Activated T-cell treated with anti-CD3 and anti-CD28 coated beads, Interleukin-2, amount 50 U/mL, for 72 hours (primary cell): Measurements from ENCODE around the gene MAP4K1. TPM values are rescaled to one million over a fixed set of nuclear protein-coding genes. Genes with fewer than 3 reads are reported as not detected.

ENCODE experiments used
- ATAC-seq, 2 donors: fragments of 150-1000 bp; cut with Tn5 transposase; replicated peaks in 1 of 2; 2 replicates each; pipeline ENCODE4 v1.10.0; 2021; ENCODE audit warnings: moderate library complexity in 2 of 2, mild to moderate bottlenecking in 1 of 2
- DNase-seq, 2 donors: peaks; one replicate each; pipeline ENCODE4 v3.0.0; 2021 to 2022; ENCODE audit warnings: mixed read lengths in 1 of 2
- H3K27ac Mint-ChIP-seq: one replicate; pipeline ENCODE4 v1.8.0; 2022; ENCODE audit warnings: mild to moderate bottlenecking, moderate library complexity, mixed read lengths
- H3K27me3 Mint-ChIP-seq: one replicate; pipeline ENCODE4 v1.8.0; 2022; ENCODE audit warnings: low read depth, mixed read lengths
- H3K36me3 Mint-ChIP-seq, 2 donors: one replicate each; pipeline ENCODE4 v1.8.0; 2022; ENCODE audit warnings: mixed read lengths in 2 of 2, mild to moderate bottlenecking in 1 of 2; ENCODE audit not compliant: insufficient read depth in 2 of 2
- H3K4me1 Mint-ChIP-seq: one replicate; pipeline ENCODE4 v1.8.0; 2022; ENCODE audit warnings: low read depth, mixed read lengths
- H3K4me3 Mint-ChIP-seq, 2 donors: one replicate each; pipeline ENCODE4 v1.8.0; 2022; ENCODE audit warnings: mild to moderate bottlenecking in 2 of 2, mixed read lengths in 2 of 2, moderate library complexity in 2 of 2
- H3K9me3 Mint-ChIP-seq, 2 donors: one replicate each; pipeline ENCODE4 v1.8.0; 2022; ENCODE audit warnings: mixed read lengths in 2 of 2
- total RNA-seq, 2 donors: library from RNA; stranded (reverse); gene quantifications; one replicate each; pipeline ENCODE4 v1.2.3, GENCODE V29; 2022

MAP4K1 gene
- total RNA-seq, 2 donors from 2014 or later: 261 to 262 TPM

GRCh38 chr19:38658462-38659306, 40.9 kb upstream of the MAP4K1 start:
- peak overlapping the region in 1 of 2 donors; percentile 78 for H3K4me3 Mint-ChIP-seq
- peak overlapping the region; percentile 76 for H3K27ac Mint-ChIP-seq

GRCh38 chr19:38657633-38658222, 40.0 kb upstream of the MAP4K1 start:
- peak; percentile 59 to 69 for ATAC-seq
- peaks cover 3 to 10% of the 10 kb centered on the region in 2 donors for H3K36me3 Mint-ChIP-seq
- H3K9me3 Mint-ChIP-seq: no peaks in the 10 kb centered on the region
- peak overlapping the region; percentile 76 for H3K27ac Mint-ChIP-seq
- H3K27me3 Mint-ChIP-seq: no peaks in the 10 kb centered on the region
- peaks cover 62% of the 10 kb centered on the region for H3K4me1 Mint-ChIP-seq
- H3K4me3 Mint-ChIP-seq: peak overlapping the region; percentile 73 to 78
- peak; percentile 32 to 48 for DNase-seq

More at GRCh38 chr19:38658462-38659306, 40.9 kb upstream of the MAP4K1 start:
- DNase-seq (no peak), ATAC-seq (no peak)
- Mint-ChIP-seq H3K36me3 (peaks cover 3 to 10% of the 10 kb centered on the region in 2 donors), H3K9me3 (no peaks in the 10 kb centered on the region), H3K4me1 (peaks cover 55% of the 10 kb centered on the region), H3K27me3 (no peaks in the 10 kb centered on the region)

GRCh38 chr19:38656171-38656981, 38.6 kb upstream of the MAP4K1 start:
- Mint-ChIP-seq H3K27ac (peak overlapping the region; percentile 76), H3K9me3 (no peaks in the 10 kb centered on the region), H3K4me1 (peaks cover 75% of the 10 kb centered on the region), H3K36me3 (peaks cover 3 to 10% of the 10 kb centered on the region in 2 donors), H3K27me3 (no peaks in the 10 kb centered on the region), H3K4me3 (peak overlapping the region; percentile 73 to 78)
- DNase-seq: peak; percentile 25 to 55
- ATAC-seq: peak; percentile 38 to 58

GRCh38 chr19:38655148-38655824, 37.5 kb upstream of the MAP4K1 start:
- peak; percentile 86 to 87 for ATAC-seq
- H3K27ac Mint-ChIP-seq: peak overlapping the region; percentile 76
- DNase-seq: peak; percentile 59 to 66
- peaks cover 81% of the 10 kb centered on the region for H3K4me1 Mint-ChIP-seq
- no peaks in the 10 kb centered on the region for H3K9me3 Mint-ChIP-seq
- H3K4me3 Mint-ChIP-seq: peak overlapping the region; percentile 73 to 78
- no peaks in the 10 kb centered on the region for H3K27me3 Mint-ChIP-seq
- peaks cover 3 to 10% of the 10 kb centered on the region in 2 donors for H3K36me3 Mint-ChIP-seq

GRCh38 chr19:38654628-38655055, 36.9 kb upstream of the MAP4K1 start:
- DNase-seq: no peak
- no peak for ATAC-seq
- peaks cover 3 to 10% of the 10 kb centered on the region in 2 donors for H3K36me3 Mint-ChIP-seq
- peaks cover 87% of the 10 kb centered on the region for H3K4me1 Mint-ChIP-seq
- peaks cover 1% of the 10 kb centered on the region for H3K27me3 Mint-ChIP-seq
- peak overlapping the region; percentile 76 for H3K27ac Mint-ChIP-seq
- peak overlapping the region; percentile 73 to 78 for H3K4me3 Mint-ChIP-seq
- no peaks in the 10 kb centered on the region for H3K9me3 Mint-ChIP-seq

GRCh38 chr19:38653028-38653571, 35.3 kb upstream of the MAP4K1 start:
- no peak overlapping the region for H3K27ac Mint-ChIP-seq
- ATAC-seq: no peak
- H3K36me3 Mint-ChIP-seq: peaks cover 12 to 18% of the 10 kb centered on the region in 2 donors
- DNase-seq: no peak
- H3K27me3 Mint-ChIP-seq: peaks cover 7% of the 10 kb centered on the region
- no peaks in the 10 kb centered on the region for H3K9me3 Mint-ChIP-seq
- no peak overlapping the region for H3K4me3 Mint-ChIP-seq
- H3K4me1 Mint-ChIP-seq: peaks cover 97% of the 10 kb centered on the region

GRCh38 chr19:38650911-38651584, 33.3 kb upstream of the MAP4K1 start:
- Mint-ChIP-seq H3K36me3 (peaks cover 15% of the 10 kb centered on the region in 2 donors), H3K9me3 (no peaks in the 10 kb centered on the region), H3K27me3 (peaks cover 7% of the 10 kb centered on the region), H3K27ac (peak overlapping the region; percentile 44), H3K4me3 (peak overlapping the region; percentile 9 to 96), H3K4me1 (peaks cover 77% of the 10 kb centered on the region)
- no peak for DNase-seq
- no peak for ATAC-seq

GRCh38 chr19:38650172-38650775, 32.5 kb upstream of the MAP4K1 start:
- ATAC-seq: no peak
- peak overlapping the region; percentile 87 to 96 for H3K4me3 Mint-ChIP-seq
- no peak for DNase-seq
- peaks cover 13 to 15% of the 10 kb centered on the region in 2 donors for H3K36me3 Mint-ChIP-seq
- H3K9me3 Mint-ChIP-seq: no peaks in the 10 kb centered on the region
- peaks cover 7% of the 10 kb centered on the region for H3K27me3 Mint-ChIP-seq
- H3K4me1 Mint-ChIP-seq: peaks cover 70% of the 10 kb centered on the region
- peak overlapping the region; percentile 58 for H3K27ac Mint-ChIP-seq

GRCh38 chr19:38649305-38650171, 31.8 kb upstream of the MAP4K1 start:
- no peaks in the 10 kb centered on the region for H3K9me3 Mint-ChIP-seq
- no peak for DNase-seq
- H3K36me3 Mint-ChIP-seq: peaks cover 11 to 13% of the 10 kb centered on the region in 2 donors
- no peak for ATAC-seq
- H3K4me3 Mint-ChIP-seq: peak overlapping the region; percentile 87 to 96
- peaks cover 7% of the 10 kb centered on the region for H3K27me3 Mint-ChIP-seq
- peaks cover 62% of the 10 kb centered on the region for H3K4me1 Mint-ChIP-seq
- peak overlapping the region; percentile 78 for H3K27ac Mint-ChIP-seq

GRCh38 chr19:38648769-38649304, 31.1 kb upstream of the MAP4K1 start:
- H3K4me1 Mint-ChIP-seq: peaks cover 55% of the 10 kb centered on the region
- H3K36me3 Mint-ChIP-seq: peaks cover 11% of the 10 kb centered on the region in 2 donors
- no peaks in the 10 kb centered on the region for H3K9me3 Mint-ChIP-seq
- peak overlapping the region; percentile 85 for H3K27ac Mint-ChIP-seq
- DNase-seq (no peak), ATAC-seq (no peak)
- H3K4me3 Mint-ChIP-seq: peak overlapping the region; percentile 87 to 96
- H3K27me3 Mint-ChIP-seq: peaks cover 7% of the 10 kb centered on the region
